Large intestine (tissue), 3 donors: Measurements from ENCODE around the gene LRRC25. TPM values are rescaled to one million over a fixed set of nuclear protein-coding genes. Genes with fewer than 3 reads are reported as not detected.
"Not testable (repeated sequence)": the region's sequence is repeated elsewhere in the genome, so short reads cannot be mapped to it uniquely, and the experiment has no call there.

Experiments used
- DNase-seq, 2 donors: peaks; one replicate each; pipeline versions ENCODE4 v3.0.0 to v3.0.0-alpha.2; 2013
- H3K27ac ChIP-seq: one replicate; pipeline ENCODE4 v1.5.1; 2013; ENCODE audit warnings: low read length
- H3K27me3 ChIP-seq: 2 replicates; pipeline ENCODE4 v1.6.1; 2013; ENCODE audit warnings: low read length; ENCODE audit not compliant: control insufficient read depth, insufficient read depth
- H3K36me3 ChIP-seq: 2 replicates; pipeline ENCODE4 v1.6.1; 2013; ENCODE audit warnings: low read length; ENCODE audit not compliant: control insufficient read depth, insufficient read depth
- H3K4me1 ChIP-seq: one replicate; pipeline ENCODE4 v1.6.1; 2013; ENCODE audit warnings: low read length; ENCODE audit not compliant: control insufficient read depth, insufficient read depth
- H3K4me3 ChIP-seq: one replicate; pipeline ENCODE4 v1.5.1; 2013; ENCODE audit warnings: low read length
- H3K9me3 ChIP-seq: one replicate; pipeline ENCODE4 v1.6.1; 2013; ENCODE audit warnings: mild to moderate bottlenecking, low read depth, low read length, moderate library complexity; ENCODE audit not compliant: control insufficient read depth
- WGBS: methylation state at CpG from one replicate; pipeline ENCODE4 v1.1.5; 2013; ENCODE audit warnings: low lambda C conversion rate; ENCODE audit not compliant: insufficient coverage; 5-methylcytosine and 5-hydroxymethylcytosine counted together
- polyA plus RNA-seq: library from polyadenylated mRNA; unstranded; fragments of 120-200 nt; gene quantifications from one replicate; pipeline ENCODE4 v1.2.1, GENCODE V29; 2013

The LRRC25 gene
- polyA plus RNA-seq, 1 donor: 3.1 TPM

DNA sequence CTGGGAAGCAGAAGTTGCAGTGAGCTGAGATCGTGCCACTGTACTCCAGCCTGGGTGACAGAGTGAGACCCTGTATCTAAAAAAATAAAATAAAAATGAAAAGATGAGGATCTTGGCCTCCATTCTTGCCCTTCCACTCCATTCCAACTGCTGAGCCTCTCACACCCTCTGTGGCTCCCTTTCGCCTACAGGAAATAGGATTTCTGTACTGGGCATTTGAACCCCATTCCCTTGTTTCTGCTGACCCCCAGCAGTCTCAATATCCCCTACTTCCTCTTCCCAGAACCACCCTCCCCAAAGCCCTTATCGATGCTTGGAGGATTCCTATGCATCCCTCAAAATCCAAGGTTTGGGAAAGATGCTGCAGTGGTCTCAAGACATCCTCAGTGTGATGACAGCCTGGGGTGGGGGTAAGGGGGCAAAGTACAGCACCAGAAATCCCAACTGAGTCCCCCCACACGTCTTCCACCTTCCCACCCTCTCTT is 24.0 kb downstream of the LRRC25 start:
- WGBS: 100% methylated on average over 2 of the region's 4 CpGs
- H3K36me3 ChIP-seq: peaks cover 5% of the 10 kb centered on the region
- peak overlapping the region; percentile 93 for H3K27ac ChIP-seq
- H3K9me3 ChIP-seq: no peaks in the 10 kb centered on the region
- DNase-seq: no peak
- H3K4me3 ChIP-seq: no peak overlapping the region
- H3K4me1 ChIP-seq: peaks cover 50% of the 10 kb centered on the region
- H3K27me3 ChIP-seq: no peaks in the 10 kb centered on the region

DNA sequence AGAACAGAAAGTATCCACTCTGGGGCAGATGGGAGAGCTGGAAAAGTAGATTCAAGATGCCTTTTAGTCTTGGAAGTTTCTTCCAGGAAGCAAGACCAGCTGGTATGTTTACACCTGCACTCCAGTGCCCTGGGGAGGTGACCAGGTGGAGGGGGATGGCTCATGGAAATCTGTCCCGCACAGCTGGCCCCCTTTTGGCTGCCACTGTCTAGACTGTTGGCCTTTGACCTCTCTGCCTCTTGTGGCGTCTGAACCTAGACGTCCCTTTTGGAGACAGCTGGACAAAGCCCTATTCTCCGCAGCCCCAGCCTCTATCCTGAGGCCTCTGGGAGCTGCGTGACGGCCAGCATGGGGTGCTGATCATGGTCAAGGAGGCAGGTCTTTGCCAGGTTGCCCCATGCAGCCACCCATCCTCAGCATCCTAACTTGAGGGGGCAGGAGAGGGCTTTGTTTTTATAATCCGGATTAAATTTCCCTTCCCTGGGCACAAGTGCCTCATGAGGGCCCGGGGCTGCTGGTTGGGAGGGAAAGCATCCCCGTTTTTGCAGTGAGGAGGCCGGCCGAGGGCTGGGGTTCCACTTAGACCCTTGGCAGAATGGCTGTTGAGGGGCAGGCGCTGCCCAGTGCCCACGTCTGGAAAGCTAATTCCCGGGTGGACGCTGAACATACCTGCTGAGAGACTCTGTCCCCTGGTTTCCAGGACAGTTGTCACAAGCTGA is 28.8 kb downstream of the LRRC25 start:
- Histone ChIP-seq H3K9me3 (no peaks in the 10 kb centered on the region), H3K4me3 (no peak overlapping the region), H3K36me3 (peaks cover 26% of the 10 kb centered on the region), H3K4me1 (peaks cover 45% of the 10 kb centered on the region), H3K27me3 (no peaks in the 10 kb centered on the region), H3K27ac (peak overlapping the region; percentile 28)
- no CpG with 5 or more reads among the region's 15 CpGs for WGBS
- peak in 1 of 2 donors; percentile 43 for DNase-seq

DNA sequence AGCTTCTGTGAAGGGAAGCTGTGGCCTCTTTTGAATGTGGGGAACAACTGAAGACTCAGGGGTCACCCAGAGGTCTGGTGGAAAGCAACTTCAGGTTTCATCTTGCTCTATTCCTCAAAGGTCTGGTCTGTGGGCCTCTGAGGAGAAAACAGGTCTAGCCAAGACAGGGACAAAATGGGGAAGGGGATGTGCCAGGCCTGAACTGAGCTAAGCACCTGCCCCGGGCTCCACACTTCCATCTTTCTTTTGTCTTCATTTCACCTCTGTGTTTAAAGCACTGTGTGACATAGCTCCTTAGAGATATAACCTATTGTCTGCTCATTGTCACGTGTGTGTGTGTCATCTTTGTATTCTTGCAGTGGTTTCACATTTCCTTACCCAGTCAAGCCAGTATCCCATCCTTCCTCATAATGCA is 31.4 kb downstream of the LRRC25 start:
- Histone ChIP-seq H3K9me3 (no peaks in the 10 kb centered on the region), H3K27me3 (no peaks in the 10 kb centered on the region), H3K36me3 (peaks cover 53% of the 10 kb centered on the region), H3K27ac (peak overlapping the region; percentile 94), H3K4me3 (no peak overlapping the region), H3K4me1 (peaks cover 37% of the 10 kb centered on the region)
- DNase-seq: no peak
- WGBS: 86% methylated on average over 1 of the region's 2 CpGs

DNA sequence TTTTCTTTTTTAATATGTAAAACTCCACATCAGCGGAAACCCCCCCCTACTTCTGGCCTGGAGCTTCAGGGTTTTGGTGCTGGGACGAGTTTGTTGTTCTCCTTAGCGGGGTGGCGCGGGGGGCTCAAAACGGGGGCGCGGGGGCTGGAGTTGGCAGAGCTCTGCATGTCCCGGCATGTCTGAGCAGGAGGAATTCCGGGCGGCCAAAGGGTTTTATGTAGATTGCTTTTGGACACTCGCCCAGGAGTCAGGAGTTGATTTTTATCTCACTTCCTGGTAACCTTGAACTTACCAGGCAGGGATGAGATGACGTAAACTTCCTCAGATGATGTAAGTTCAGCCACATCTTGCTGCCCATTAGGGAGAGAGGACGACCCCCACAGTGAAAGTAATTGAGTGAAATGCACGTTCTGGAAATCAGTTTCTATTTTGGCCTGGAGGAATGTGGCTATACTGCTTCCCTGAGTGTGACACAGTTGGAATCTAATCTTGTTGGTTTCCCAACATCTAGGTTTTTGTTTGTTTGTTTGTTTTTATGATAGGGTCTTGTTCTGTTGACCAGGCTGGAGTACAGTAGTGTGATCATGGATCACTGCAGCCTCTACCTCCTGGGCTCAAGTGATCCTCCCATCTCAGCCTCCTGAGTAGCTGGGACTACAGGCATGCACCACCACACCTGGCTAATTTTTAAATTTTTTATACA is 32.4 kb downstream of the LRRC25 start:
- Histone ChIP-seq H3K27me3 (no peaks in the 10 kb centered on the region), H3K9me3 (no peaks in the 10 kb centered on the region), H3K36me3 (peaks cover 59% of the 10 kb centered on the region), H3K4me3 (no peak overlapping the region), H3K4me1 (peaks cover 37% of the 10 kb centered on the region), H3K27ac (peak overlapping the region; percentile 94)
- peak; percentile 94 to 97 for DNase-seq
- no CpG with 5 or more reads among the region's 15 CpGs for WGBS

DNA sequence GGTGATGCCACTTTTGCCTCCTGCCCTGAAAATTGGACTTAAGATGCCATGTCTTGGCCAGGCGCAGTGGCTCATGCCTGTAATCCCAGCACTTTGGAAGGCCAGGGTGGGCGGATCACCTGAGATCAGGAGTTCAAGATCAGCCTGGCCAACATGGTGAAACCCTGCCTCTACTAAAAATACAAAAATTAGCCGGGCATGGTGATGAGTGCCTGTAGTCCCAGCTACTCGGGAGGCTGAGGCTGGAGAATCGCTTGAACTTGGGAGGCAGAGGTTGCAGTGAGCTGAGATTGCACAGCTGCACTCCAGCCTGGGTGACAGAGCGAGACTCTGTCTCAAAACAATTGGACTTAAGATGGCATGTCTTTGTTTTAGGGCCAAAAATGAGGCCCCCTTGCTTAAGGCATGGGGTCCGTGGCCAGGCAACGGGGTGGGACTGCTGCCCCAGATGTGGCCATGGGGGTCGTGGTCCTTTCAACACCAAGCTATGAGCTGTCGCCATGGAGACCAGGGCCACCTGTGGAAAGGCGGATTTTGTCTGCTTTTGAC is 33.1 kb downstream of the LRRC25 start:
- Histone ChIP-seq H3K36me3 (peaks cover 64% of the 10 kb centered on the region), H3K27ac (peak overlapping the region; percentile 94), H3K4me1 (peaks cover 37% of the 10 kb centered on the region)
- no CpG with 5 or more reads among the region's 11 CpGs for WGBS
- not testable (repeated sequence) for H3K27me3 ChIP-seq, H3K4me3 ChIP-seq, DNase-seq, H3K9me3 ChIP-seq

DNA sequence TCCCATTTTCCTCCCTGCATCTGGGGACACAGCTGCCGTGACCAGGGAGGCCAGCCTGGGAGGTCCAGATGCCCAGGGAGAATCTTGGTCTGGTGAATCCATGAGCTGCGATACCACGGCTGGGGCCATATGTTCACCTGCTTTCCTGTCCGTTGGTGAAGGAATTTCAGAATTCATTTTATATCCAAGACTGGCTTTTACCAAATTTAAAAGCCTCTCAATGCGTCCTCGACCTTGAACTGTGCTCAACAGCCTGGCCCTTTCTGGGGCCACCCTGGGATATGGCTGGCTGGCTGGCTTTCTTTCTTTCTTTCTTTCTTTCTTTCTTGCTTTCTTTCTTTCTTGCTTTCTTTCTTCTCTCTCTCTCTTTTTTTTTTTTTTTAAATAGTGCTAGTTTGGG is 33.6 kb downstream of the LRRC25 start:
- Histone ChIP-seq H3K36me3 (peaks cover 65% of the 10 kb centered on the region), H3K27me3 (no peaks in the 10 kb centered on the region), H3K4me3 (no peak overlapping the region), H3K27ac (peak overlapping the region; percentile 94), H3K4me1 (peaks cover 36% of the 10 kb centered on the region), H3K9me3 (no peaks in the 10 kb centered on the region)
- no peak for DNase-seq
- 86% methylated on average over 2 of the region's 6 CpGs for WGBS

DNA sequence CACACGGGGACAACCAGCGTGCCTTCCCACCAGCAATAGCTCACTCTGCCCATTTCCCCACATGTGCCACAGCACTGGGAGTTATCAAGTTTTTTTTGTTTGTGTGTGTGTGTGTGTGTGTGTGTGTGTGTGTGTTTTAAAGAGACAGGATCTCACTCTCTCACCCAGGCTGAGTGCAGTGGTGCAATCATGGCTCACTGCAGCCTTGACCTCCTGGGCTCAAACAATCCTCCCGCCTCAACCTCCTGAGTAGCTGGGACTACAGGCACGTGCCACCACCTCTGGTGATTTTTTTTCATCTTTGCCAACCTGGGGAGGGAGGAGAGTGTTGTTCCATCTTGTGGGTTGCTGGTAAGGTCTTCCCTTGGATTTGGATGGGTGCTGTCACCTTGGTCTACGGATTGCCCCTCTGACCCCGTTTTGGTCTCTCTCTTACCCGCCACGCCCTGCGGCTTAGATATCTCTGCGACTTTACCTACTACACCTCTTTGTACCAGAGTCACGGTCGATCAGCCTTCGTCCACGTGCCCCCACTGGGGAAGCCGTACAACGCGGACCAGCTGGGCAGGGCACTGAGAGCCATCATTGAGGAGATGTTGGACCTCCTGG is 34.4 kb downstream of the LRRC25 start:
- peaks cover 71% of the 10 kb centered on the region for H3K36me3 ChIP-seq
- peaks cover 31% of the 10 kb centered on the region for H3K4me1 ChIP-seq
- H3K4me3 ChIP-seq: no peak overlapping the region
- peak overlapping the region; percentile 94 for H3K27ac ChIP-seq
- H3K9me3 ChIP-seq: no peaks in the 10 kb centered on the region
- no peak for DNase-seq
- no CpG with 5 or more reads among the region's 17 CpGs for WGBS
- no peaks in the 10 kb centered on the region for H3K27me3 ChIP-seq

DNA sequence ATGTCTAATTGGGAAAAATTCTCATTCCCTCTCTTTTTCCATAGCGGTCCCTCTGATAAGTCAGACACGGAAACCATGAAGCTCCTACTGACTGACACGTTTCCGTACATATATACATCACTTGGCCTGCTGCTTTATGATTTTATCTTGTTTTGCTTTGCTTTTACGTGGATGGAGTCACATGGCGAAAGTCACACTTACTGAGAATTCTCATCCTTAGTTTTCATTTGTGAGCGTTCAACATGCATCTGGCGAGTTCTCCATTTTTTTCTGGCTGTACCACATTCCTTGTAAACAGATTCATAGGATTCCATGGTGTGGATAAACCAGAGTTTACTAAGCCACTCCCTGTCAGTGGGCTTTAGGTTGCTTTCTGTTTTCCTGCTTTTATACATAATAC is 35.8 kb downstream of the LRRC25 start:
- H3K27ac ChIP-seq: no peak overlapping the region

DNA sequence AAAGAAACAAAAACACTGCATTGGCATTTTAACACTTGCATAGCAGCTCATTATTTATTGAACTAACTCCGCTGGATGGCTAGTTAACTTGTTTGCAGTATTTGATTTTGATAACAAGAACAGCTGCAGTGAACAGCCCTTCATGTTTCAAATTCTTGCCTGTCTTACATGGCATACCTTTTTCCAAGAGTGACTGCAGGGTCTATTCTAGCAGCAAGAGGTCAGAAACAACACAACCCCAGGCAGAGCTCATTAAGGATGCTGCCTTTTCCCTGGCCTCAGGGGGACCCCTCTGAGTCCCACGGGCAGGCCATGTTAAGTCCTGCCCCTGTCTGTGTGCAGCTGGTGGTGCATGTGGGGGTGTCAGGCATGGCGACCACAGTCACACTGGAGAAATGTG is 40.4 kb downstream of the LRRC25 start:
- H3K4me3 ChIP-seq: no peak overlapping the region
- H3K4me1 ChIP-seq: no peaks in the 10 kb centered on the region
- DNase-seq: no peak
- no peak overlapping the region for H3K27ac ChIP-seq
- no CpG with 5 or more reads among the region's 3 CpGs for WGBS
- peaks cover 76% of the 10 kb centered on the region for H3K36me3 ChIP-seq
- no peaks in the 10 kb centered on the region for H3K9me3 ChIP-seq
- H3K27me3 ChIP-seq: no peaks in the 10 kb centered on the region

More for the DNA sequence above, 35.8 kb downstream of the LRRC25 start:
- peaks cover 80% of the 10 kb centered on the region for H3K36me3 ChIP-seq
- no peaks in the 10 kb centered on the region for H3K27me3 ChIP-seq
- no peaks in the 10 kb centered on the region for H3K9me3 ChIP-seq
- no peak for DNase-seq
- peaks cover 31% of the 10 kb centered on the region for H3K4me1 ChIP-seq
- no peak overlapping the region for H3K4me3 ChIP-seq
- no CpG with 5 or more reads among the region's 8 CpGs for WGBS

DNA sequence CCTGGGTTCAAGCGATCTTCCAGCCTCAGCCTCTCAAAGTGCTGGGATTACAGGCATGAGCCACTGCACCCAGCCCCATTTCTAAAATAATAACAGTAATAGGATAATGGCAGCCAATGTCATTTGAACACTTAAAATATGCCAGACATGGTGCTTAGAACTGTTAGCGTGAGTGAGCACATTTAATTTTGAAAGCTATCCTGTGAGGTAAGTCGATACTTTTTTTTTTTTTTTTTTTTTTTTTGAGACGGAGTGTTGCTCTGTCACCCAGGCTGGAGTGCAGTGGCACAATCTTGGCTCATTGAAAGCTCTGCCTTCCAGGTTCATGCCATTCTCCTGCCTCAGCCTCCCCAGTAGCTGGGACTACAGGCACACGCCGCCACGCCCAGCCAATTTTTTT is 42.7 kb downstream of the LRRC25 start:
- not testable (repeated sequence) for DNase-seq, H3K27ac ChIP-seq, H3K27me3 ChIP-seq, H3K9me3 ChIP-seq, H3K4me1 ChIP-seq, H3K4me3 ChIP-seq
- H3K36me3 ChIP-seq: peaks cover 69% of the 10 kb centered on the region
- WGBS: no CpG with 5 or more reads among the region's 7 CpGs
